ENCODE data around the gene TMEM252. TPM values are rescaled to one million over a fixed set of nuclear protein-coding genes. Genes with fewer than 3 reads are reported as not detected.

The TMEM252 gene
- total RNA-seq, 2 donors from 2014 or later, result not detected

- Histone ChIP-seq H3K4me1 (ENCODE audit: control insufficient read depth, insufficient read depth, low read length) (peaks cover 4% of the 10 kb centered on the region), H3K27ac (ENCODE audit: low read depth, low read length) (no peak overlapping the region), H3K9me3 (ENCODE audit: control insufficient read depth, low read length) (no peaks in the 10 kb centered on the region), H3K4me3 (ENCODE audit: low read length) (no peak overlapping the region), H3K27me3 (ENCODE audit: control insufficient read depth, insufficient read depth, low read length, poor library complexity, severe bottlenecking) (peaks cover 89% of the 10 kb centered on the region), H3K9ac (ENCODE audit: extremely low read depth, low read length, poor library complexity, severe bottlenecking) (no peak overlapping the region), H3K36me3 (ENCODE audit: control insufficient read depth, insufficient read depth, low read length) (no peaks in the 10 kb centered on the region)
- Mint-ChIP-seq H3K27ac (no peak overlapping the region), H3K36me3 (ENCODE audit: low read depth) (no peaks in the 10 kb centered on the region), H3K27me3 (ENCODE audit: insufficient read depth) (peaks cover 96% of the 10 kb centered on the region), H3K4me3 (no peak overlapping the region), H3K9me3 (no peaks in the 10 kb centered on the region), H3K4me1 (peaks cover 4% of the 10 kb centered on the region)
- DNase-seq, result no peak
- no peak for TF ChIP-seq CTCF (conservative IDR thresholded peaks at IDR 0.05)
Observed at GRCh38 chr9:68496356-68496755, 44.3 kb downstream of the TMEM252 start.

- 94 to 100% methylated on average over 1 of the region's 1 CpG for WGBS, 2 experiments (ENCODE audit: insufficient coverage in 1 of 2, insufficient read length in 1 of 2)
- no peak overlapping the region for H3K27ac ChIP-seq (ENCODE audit: low read depth, low read length)
- H3K9ac ChIP-seq (ENCODE audit: extremely low read depth, low read length, poor library complexity, severe bottlenecking), result no peak overlapping the region
- H3K27me3 Mint-ChIP-seq (ENCODE audit: insufficient read depth), result peaks cover 86% of the 10 kb centered on the region
- peaks cover 6% of the 10 kb centered on the region for H3K4me1 ChIP-seq (ENCODE audit: control insufficient read depth, insufficient read depth, low read length)
- H3K9me3 ChIP-seq (ENCODE audit: control insufficient read depth, low read length), result no peaks in the 10 kb centered on the region
- no peaks in the 10 kb centered on the region for H3K36me3 Mint-ChIP-seq (ENCODE audit: low read depth)
- no peak overlapping the region for H3K27ac Mint-ChIP-seq
- no peak overlapping the region for H3K4me3 Mint-ChIP-seq
- peaks cover 86% of the 10 kb centered on the region for H3K27me3 ChIP-seq (ENCODE audit: control insufficient read depth, insufficient read depth, low read length, poor library complexity, severe bottlenecking)
- no peak overlapping the region for H3K4me3 ChIP-seq (ENCODE audit: low read length)
- no peaks in the 10 kb centered on the region for H3K9me3 Mint-ChIP-seq
- no peak for DNase-seq
- H3K36me3 ChIP-seq (ENCODE audit: control insufficient read depth, insufficient read depth, low read length), result no peaks in the 10 kb centered on the region
- no peak for TF ChIP-seq CTCF (conservative IDR thresholded peaks at IDR 0.05)
- H3K4me1 Mint-ChIP-seq, result no peaks in the 10 kb centered on the region
Observed at GRCh38 chr9:68495247-68495646, 45.4 kb downstream of the TMEM252 start.

GRCh38 chr9:68493958-68494577 lies 46.6 kb downstream of the TMEM252 start:
- peaks cover 6% of the 10 kb centered on the region for H3K4me1 ChIP-seq (ENCODE audit: control insufficient read depth, insufficient read depth, low read length)
- H3K4me3 Mint-ChIP-seq, result no peak overlapping the region
- DNase-seq, result no peak
- no peaks in the 10 kb centered on the region for H3K4me1 Mint-ChIP-seq
- H3K9me3 Mint-ChIP-seq, result no peaks in the 10 kb centered on the region
- no peak overlapping the region for H3K27ac ChIP-seq (ENCODE audit: low read depth, low read length)
- no peak overlapping the region for H3K9ac ChIP-seq (ENCODE audit: extremely low read depth, low read length, poor library complexity, severe bottlenecking)
- no peak overlapping the region for H3K27ac Mint-ChIP-seq
- H3K9me3 ChIP-seq (ENCODE audit: control insufficient read depth, low read length), result no peaks in the 10 kb centered on the region
- no peaks in the 10 kb centered on the region for H3K36me3 Mint-ChIP-seq (ENCODE audit: low read depth)
- peaks cover 79% of the 10 kb centered on the region for H3K27me3 Mint-ChIP-seq (ENCODE audit: insufficient read depth)
- H3K4me3 ChIP-seq (ENCODE audit: low read length), result no peak overlapping the region
- H3K36me3 ChIP-seq (ENCODE audit: control insufficient read depth, insufficient read depth, low read length), result no peaks in the 10 kb centered on the region
- H3K27me3 ChIP-seq (ENCODE audit: control insufficient read depth, insufficient read depth, low read length, poor library complexity, severe bottlenecking), result peaks cover 74% of the 10 kb centered on the region
- TF ChIP-seq CTCF (conservative IDR thresholded peaks at IDR 0.05), result no peak
- 76 to 85% methylated on average over 2 to 3 of the region's 3 CpGs for WGBS, 2 experiments (ENCODE audit: insufficient coverage in 1 of 2, insufficient read length in 1 of 2)
